Measurements from ENCODE around the gene PSTPIP2. TPM values are rescaled to one million over a fixed set of nuclear protein-coding genes. Genes with fewer than 3 reads are reported as not detected.

PSTPIP2 gene
- total RNA-seq, 1 experiment from 2014 or later = 3.3 TPM

DNA sequence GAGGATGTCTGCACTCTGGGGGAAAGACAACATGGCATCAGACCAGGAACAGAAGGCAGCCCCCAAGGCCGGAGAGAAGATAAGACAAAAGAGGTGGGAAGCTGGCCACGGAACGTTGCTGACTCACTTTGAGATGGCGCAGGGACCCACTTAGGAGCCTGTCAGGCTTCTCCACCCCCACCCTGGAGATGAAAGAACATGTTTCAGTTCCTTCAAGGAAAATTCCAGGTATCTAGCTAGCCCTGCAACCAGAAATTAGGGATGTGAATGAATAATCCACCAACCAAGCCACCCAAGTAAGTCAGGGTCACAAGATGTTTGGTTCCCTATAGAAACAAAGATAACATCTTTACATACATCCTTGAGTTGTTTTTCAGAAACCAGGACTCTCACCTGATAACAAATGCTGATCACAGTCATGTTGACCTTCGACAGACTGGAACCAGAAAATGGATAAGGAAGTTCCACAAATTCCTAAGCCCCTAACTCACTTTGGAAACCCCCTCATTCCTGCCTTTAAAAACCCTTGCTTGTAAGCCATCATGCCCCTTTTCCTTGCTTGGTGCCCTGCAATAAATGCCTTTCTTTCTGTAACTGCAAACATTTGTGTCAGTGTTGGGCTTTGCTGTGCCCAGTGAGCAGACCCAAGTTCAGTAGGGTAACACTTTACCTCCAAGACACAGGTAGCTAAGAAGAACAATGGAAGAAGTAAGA, 31.9 kb downstream of the PSTPIP2 start:
- Mint-ChIP-seq H3K9me3 (no peaks in the 10 kb centered on the region; a peak in 1 of 5 replicates), H3K27me3 (ENCODE audit: low read depth) (peaks cover 3% of the 10 kb centered on the region; the same call in 1 of the 2 replicates), H3K36me3 (ENCODE audit: insufficient read depth in 1 of 3, low read depth in 3 of 3) (no peaks in the 10 kb centered on the region), H3K4me3 (no peak overlapping the region), H3K4me1 (peaks cover 9 to 12% of the 10 kb centered on the region in 2 experiments), H3K27ac (no peak overlapping the region)
- Histone ChIP-seq H3K9me3 (ENCODE audit: control insufficient read depth, low read depth, low read length) (no peaks in the 10 kb centered on the region), H3K79me2 (ENCODE audit: insufficient read depth, low read length) (no peaks in the 10 kb centered on the region), H4K8ac (replicated peaks; ENCODE audit: insufficient read length, low read depth, low read length) (no peak overlapping the region), H4K20me1 (ENCODE audit: control insufficient read depth, insufficient read depth, insufficient read length) (no peaks in the 10 kb centered on the region), H3K27ac (ENCODE audit: insufficient read length, low read depth, low read length) (no peak overlapping the region), H3K27me3 (ENCODE audit: insufficient read depth, low read length) (no peaks in the 10 kb centered on the region), H4K91ac (ENCODE audit: insufficient read length, low read depth, low read length) (no peak overlapping the region), H2BK5ac (ENCODE audit: insufficient read length, low read length) (no peak overlapping the region), H3K4me2 (ENCODE audit: insufficient read depth, insufficient read length, low read length) (no peak overlapping the region), H3K18ac (ENCODE audit: insufficient read length, low read depth, low read length) (no peak overlapping the region), H3K56ac (ENCODE audit: insufficient read length, low read depth, low read length) (no peak overlapping the region), H3K14ac (ENCODE audit: insufficient read depth, low read length) (no peak overlapping the region), H2BK20ac (ENCODE audit: low read depth, low read length, poor library complexity, severe bottlenecking) (no peak overlapping the region), H2BK12ac (ENCODE audit: insufficient read length, low read depth, low read length) (no peak overlapping the region), H4K5ac (ENCODE audit: insufficient read length, low read depth, low read length) (no peak overlapping the region), H3K79me1 (ENCODE audit: insufficient read depth, low read depth, low read length, poor library complexity, severe bottlenecking) (no peaks in the 10 kb centered on the region), H2BK15ac (ENCODE audit: low read depth, low read length) (no peak overlapping the region), H2AK5ac (ENCODE audit: insufficient read length, low read length) (no peak overlapping the region), H2BK120ac (ENCODE audit: low read depth, low read length, poor library complexity, severe bottlenecking) (no peak overlapping the region), H3K4ac (ENCODE audit: low read depth, low read length) (no peak overlapping the region), H3K4me1 (ENCODE audit: insufficient read depth, low read length) (no peaks in the 10 kb centered on the region), H3K23me2 (ENCODE audit: insufficient read length, low read depth, low read length, poor library complexity, severe bottlenecking) (no peaks in the 10 kb centered on the region), H3K23ac (ENCODE audit: insufficient read length, low read depth, low read length) (no peak overlapping the region), H3T11ph (ENCODE audit: low read length) (no peak overlapping the region), H3K9ac (ENCODE audit: extremely low read depth, insufficient read length, low read length) (no peak overlapping the region), H2AFZ (ENCODE audit: low read length) (no peak overlapping the region)
- WGBS (ENCODE audit: extremely low coverage, insufficient read length, low lambda C conversion rate) = no CpG with 5 or more reads among the region's 5 CpGs
- TF ChIP-seq, protein P1, sequence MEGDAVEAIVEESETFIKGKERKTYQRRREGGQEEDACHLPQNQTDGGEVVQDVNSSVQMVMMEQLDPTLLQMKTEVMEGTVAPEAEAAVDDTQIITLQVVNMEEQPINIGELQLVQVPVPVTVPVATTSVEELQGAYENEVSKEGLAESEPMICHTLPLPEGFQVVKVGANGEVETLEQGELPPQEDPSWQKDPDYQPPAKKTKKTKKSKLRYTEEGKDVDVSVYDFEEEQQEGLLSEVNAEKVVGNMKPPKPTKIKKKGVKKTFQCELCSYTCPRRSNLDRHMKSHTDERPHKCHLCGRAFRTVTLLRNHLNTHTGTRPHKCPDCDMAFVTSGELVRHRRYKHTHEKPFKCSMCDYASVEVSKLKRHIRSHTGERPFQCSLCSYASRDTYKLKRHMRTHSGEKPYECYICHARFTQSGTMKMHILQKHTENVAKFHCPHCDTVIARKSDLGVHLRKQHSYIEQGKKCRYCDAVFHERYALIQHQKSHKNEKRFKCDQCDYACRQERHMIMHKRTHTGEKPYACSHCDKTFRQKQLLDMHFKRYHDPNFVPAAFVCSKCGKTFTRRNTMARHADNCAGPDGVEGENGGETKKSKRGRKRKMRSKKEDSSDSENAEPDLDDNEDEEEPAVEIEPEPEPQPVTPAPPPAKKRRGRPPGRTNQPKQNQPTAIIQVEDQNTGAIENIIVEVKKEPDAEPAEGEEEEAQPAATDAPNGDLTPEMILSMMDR (conservative IDR thresholded peaks at IDR 0.05) = no peak
- DNase-seq = no peak
